ENCODE data around the gene EIF3C.
"Not testable (repeated sequence)": the region's sequence is repeated elsewhere in the genome, so short reads cannot be mapped to it uniquely, and the experiment has no call there.

EIF3C gene

GRCh38 chr16:28711220-28712083 lies at the start of gene EIF3C:
Gene EIF3C (plus strand): TSS chr16:28711464. CDS start chr16:28711687, 223 bp downstream.
- DNase-seq, result not testable (repeated sequence)

- DNase-seq, result not testable (repeated sequence)
These were observed 45.0 kb upstream of the EIF3C start for GRCh38 chr16:28666264-28666663.

- DNase-seq, result not testable (repeated sequence)
These were observed 43.8 kb upstream of the EIF3C start for GRCh38 chr16:28667480-28667879.

GRCh38 chr16:28668199-28668598 lies 43.1 kb upstream of the EIF3C start:
- DNase-seq, result not testable (repeated sequence)

GRCh38 chr16:28688327-28688952 lies 22.8 kb upstream of the EIF3C start:
- not testable (repeated sequence) for DNase-seq

GRCh38 chr16:28689425-28689824 lies 21.8 kb upstream of the EIF3C start:
- not testable (repeated sequence) for DNase-seq

GRCh38 chr16:28691722-28692121 lies 19.5 kb upstream of the EIF3C start:
- not testable (repeated sequence) for DNase-seq

GRCh38 chr16:28693257-28693950 lies 17.9 kb upstream of the EIF3C start:
- DNase-seq, result not testable (repeated sequence)

GRCh38 chr16:28699792-28700191 lies 11.5 kb upstream of the EIF3C start:
- DNase-seq, result not testable (repeated sequence)

- not testable (repeated sequence) for DNase-seq
These were observed 10.9 kb upstream of the EIF3C start for GRCh38 chr16:28700349-28700748.

GRCh38 chr16:28701384-28701783 lies 9.9 kb upstream of the EIF3C start:
- DNase-seq, result not testable (repeated sequence)

GRCh38 chr16:28704246-28704645 lies 7.0 kb upstream of the EIF3C start:
- not testable (repeated sequence) for DNase-seq

- not testable (repeated sequence) for DNase-seq
These were observed 11.8 kb downstream of the EIF3C start for GRCh38 chr16:28722852-28723650.

GRCh38 chr16:28731253-28731652 lies 20.0 kb downstream of the EIF3C start:
- not testable (repeated sequence) for DNase-seq

GRCh38 chr16:28732455-28733124 lies 21.3 kb downstream of the EIF3C start:
- DNase-seq, result not testable (repeated sequence)

GRCh38 chr16:28739787-28740186 lies 28.5 kb downstream of the EIF3C start:
- not testable (repeated sequence) for DNase-seq

GRCh38 chr16:28740631-28741030 lies 29.4 kb downstream of the EIF3C start:
- DNase-seq, result not testable (repeated sequence)

- not testable (repeated sequence) for DNase-seq
These were observed 30.0 kb downstream of the EIF3C start for GRCh38 chr16:28741295-28741694.

- DNase-seq, result not testable (repeated sequence)
These were observed 35.5 kb downstream of the EIF3C start for GRCh38 chr16:28746618-28747350.

- peak; percentile 37 for DNase-seq
These were observed 38.8 kb downstream of the EIF3C start for GRCh38 chr16:28749997-28750465.

Measured in stimulated activated CD4-positive, alpha-beta T cell treated with anti-CD3 and anti-CD28 coated beads, Interleukin-1b, Interleukin-23, amount 100 ng/mL, for 48 hours (primary cell).